ENCODE results near the gene DEFB124.
"Not testable (repeated sequence)": the region's sequence is repeated elsewhere in the genome, so short reads cannot be mapped to it uniquely, and the experiment has no call there.

DEFB124 gene

GRCh38 chr20:31488115-31488514 lies 13.2 kb upstream of the DEFB124 start:
- no peak for DNase-seq (ENCODE audit: low read depth in 2 of 2)

- peak; percentile 28 to 30 for DNase-seq (ENCODE audit: low read depth in 2 of 2)
Observed at GRCh38 chr20:31485450-31486339, 10.8 kb upstream of the DEFB124 start.

- no peak for DNase-seq (ENCODE audit: low read depth in 2 of 2)
Observed at GRCh38 chr20:31484001-31484400, 9.1 kb upstream of the DEFB124 start.

- no peak for DNase-seq (ENCODE audit: low read depth in 2 of 2)
Observed at GRCh38 chr20:31476643-31477215, 1.8 kb upstream of the DEFB124 start.

- DNase-seq (ENCODE audit: low read depth in 2 of 2): no peak
Observed at GRCh38 chr20:31476294-31476585, 1.3 kb upstream of the DEFB124 start.

- DNase-seq (ENCODE audit: low read depth in 2 of 2): no peak
Observed at GRCh38 chr20:31475472-31476293, 756 bp upstream of the DEFB124 start.

GRCh38 chr20:31474097-31474436 lies 860 bp downstream of the DEFB124 start:
- no peak for DNase-seq (ENCODE audit: low read depth in 2 of 2)

GRCh38 chr20:31473331-31474096 lies 1.4 kb downstream of the DEFB124 start:
- no peak for DNase-seq (ENCODE audit: low read depth in 2 of 2)

GRCh38 chr20:31472395-31473330 lies 2.3 kb downstream of the DEFB124 start:
- DNase-seq (ENCODE audit: low read depth in 2 of 2): no peak

- DNase-seq (ENCODE audit: low read depth in 2 of 2): not testable (repeated sequence)
Observed at GRCh38 chr20:31470946-31471345, 4.0 kb downstream of the DEFB124 start.

GRCh38 chr20:31454361-31454760 lies 20.6 kb downstream of the DEFB124 start:
- DNase-seq (ENCODE audit: low read depth in 2 of 2): no peak

GRCh38 chr20:31452575-31452974 lies 22.4 kb downstream of the DEFB124 start:
- DNase-seq (ENCODE audit: low read depth in 2 of 2): no peak

GRCh38 chr20:31449511-31450414 lies 25.2 kb downstream of the DEFB124 start:
- DNase-seq (ENCODE audit: low read depth in 2 of 2): no peak

GRCh38 chr20:31446084-31446819 lies 28.7 kb downstream of the DEFB124 start:
- no peak for DNase-seq (ENCODE audit: low read depth in 2 of 2)

GRCh38 chr20:31440012-31440659 lies 34.8 kb downstream of the DEFB124 start, which contains the start of gene DEFB123:
Gene DEFB123 (plus strand): TSS chr20:31440632. CDS start chr20:31440699, 67 bp downstream.
- no peak for DNase-seq (ENCODE audit: low read depth in 2 of 2)

- no peak for DNase-seq (ENCODE audit: low read depth in 2 of 2)
Observed at GRCh38 chr20:31430568-31431115, 44.3 kb downstream of the DEFB124 start.

GRCh38 chr20:31427576-31427975 lies 47.4 kb downstream of the DEFB124 start:
- not testable (repeated sequence) for DNase-seq (ENCODE audit: low read depth in 2 of 2)
